Stimulated activated naive B cell treated with anti-CD40 and anti-IgM and Interleukin-4, amounts not matched to agents 10 μg/mL and 1 μg/mL and 100 μg/mL, for 72 hours (primary cell): Measurements from ENCODE around the gene MYCBP.
A peak's percentile ranks its signal among the peaks of the same experiment; 100 is the strongest.
"Not testable (repeated sequence)": the region's sequence is repeated elsewhere in the genome, so short reads cannot be mapped to it uniquely, and the experiment has no call there.

Source experiments
- ATAC-seq, 2 donors: fragments of 150-1000 bp; cut with Tn5 transposase; replicated peaks; 2 replicates each; pipeline ENCODE4 v1.10.0; 2021; ENCODE audit warnings: moderate library complexity in 1 of 2
- DNase-seq: peaks from one replicate; pipeline ENCODE4 v3.0.0; 2021
- H3K27ac Mint-ChIP-seq: one replicate; pipeline ENCODE4 v1.8.0; 2022; ENCODE audit warnings: mild to moderate bottlenecking, mixed read lengths
- H3K27me3 Mint-ChIP-seq, 2 donors: one replicate each; pipeline ENCODE4 v1.8.0; 2022; ENCODE audit warnings: mixed read lengths in 2 of 2
- H3K36me3 Mint-ChIP-seq, 2 donors: one replicate each; pipeline ENCODE4 v1.8.0; 2022; ENCODE audit warnings: mixed read lengths in 2 of 2, mild to moderate bottlenecking in 1 of 2
- H3K4me1 Mint-ChIP-seq, 2 donors: one replicate each; pipeline ENCODE4 v1.8.0; 2022; ENCODE audit warnings: mixed read lengths in 2 of 2, mild to moderate bottlenecking in 1 of 2
- H3K4me3 Mint-ChIP-seq, 2 donors: one replicate each; pipeline ENCODE4 v1.8.0; 2022; ENCODE audit warnings: mild to moderate bottlenecking in 2 of 2, mixed read lengths in 2 of 2, moderate library complexity in 1 of 2
- H3K9me3 Mint-ChIP-seq, 2 donors: one replicate each; pipeline ENCODE4 v1.8.0; 2022; ENCODE audit warnings: mixed read lengths in 2 of 2, mild to moderate bottlenecking in 1 of 2

The MYCBP gene

DNA sequence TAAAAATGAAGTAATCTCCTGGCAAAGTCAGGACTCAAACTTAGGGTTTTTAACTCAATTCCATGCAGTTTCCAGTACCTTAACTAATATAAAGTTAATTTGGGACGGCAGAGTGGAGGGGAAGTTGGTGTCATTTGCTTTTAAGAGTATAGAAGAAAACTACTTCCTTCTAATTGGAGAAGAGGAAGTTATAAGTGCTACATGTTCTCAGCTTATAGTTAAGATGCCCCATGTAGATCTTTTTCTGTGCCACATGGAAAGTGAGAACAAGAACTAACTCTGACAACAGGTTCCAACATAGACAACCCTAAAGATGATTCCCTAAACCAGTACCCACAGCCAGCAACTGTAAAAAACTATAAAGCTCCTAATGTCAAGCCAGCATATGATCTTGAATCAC is 25.1 kb downstream of the MYCBP start:
- Mint-ChIP-seq H3K27ac (peak overlapping the region; percentile 91), H3K4me3 (peak overlapping the region; percentile 49 to 67), H3K36me3 (peaks cover 49 to 65% of the 10 kb centered on the region in 2 donors), H3K27me3 (no peaks in the 10 kb centered on the region), H3K9me3 (no peaks in the 10 kb centered on the region), H3K4me1 (peaks cover 15 to 36% of the 10 kb centered on the region in 2 donors)
- DNase-seq (no peak), ATAC-seq (peak; percentile 78 to 87)

DNA sequence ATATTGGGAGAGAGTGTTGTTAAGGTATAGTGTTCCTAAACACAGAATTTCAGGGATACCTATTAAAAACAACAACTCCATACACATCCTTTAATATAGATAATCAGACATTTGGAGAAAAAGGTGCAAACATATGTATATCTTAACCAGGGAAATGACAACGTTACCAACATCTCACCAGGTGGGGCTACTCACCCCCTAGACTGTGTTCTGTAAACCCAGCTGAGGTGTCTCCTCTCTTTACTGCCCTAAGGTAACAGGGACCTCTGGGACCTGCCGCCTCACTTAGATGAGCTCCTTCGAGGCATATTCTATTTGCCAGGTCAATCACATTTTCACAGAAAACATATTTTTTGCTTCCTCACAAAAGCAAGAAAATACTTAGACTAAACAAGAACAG is 26.9 kb downstream of the MYCBP start:
- Mint-ChIP-seq H3K4me3 (no peak overlapping the region), H3K4me1 (peaks cover 8 to 20% of the 10 kb centered on the region in 2 donors), H3K27me3 (no peaks in the 10 kb centered on the region), H3K9me3 (no peaks in the 10 kb centered on the region), H3K27ac (no peak overlapping the region), H3K36me3 (peaks cover 45 to 59% of the 10 kb centered on the region in 2 donors)
- DNase-seq = no peak
- no peak for ATAC-seq

DNA sequence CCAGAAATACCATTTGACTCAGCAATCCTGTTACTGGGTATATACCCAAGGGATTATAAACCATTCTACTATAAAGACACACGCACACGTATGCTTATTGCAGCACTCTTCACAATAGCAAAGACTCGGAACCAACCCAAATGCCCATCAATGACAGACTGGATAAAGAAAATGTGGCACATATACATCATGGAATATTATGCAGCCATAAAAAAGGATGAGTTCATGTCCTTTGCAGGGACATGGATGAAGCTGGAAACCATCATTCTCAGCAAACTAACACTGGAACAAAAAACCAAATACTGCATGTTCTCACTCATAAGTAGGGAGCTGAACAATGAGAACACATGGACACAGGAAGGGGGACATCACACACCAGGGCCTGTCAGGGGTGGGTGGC is 28.1 kb downstream of the MYCBP start:
- H3K27me3 Mint-ChIP-seq, H3K9me3 Mint-ChIP-seq, H3K4me3 Mint-ChIP-seq, H3K27ac Mint-ChIP-seq, DNase-seq, ATAC-seq: not testable (repeated sequence)
- Mint-ChIP-seq H3K4me1 (peaks cover 11 to 23% of the 10 kb centered on the region in 2 donors), H3K36me3 (peaks cover 45 to 57% of the 10 kb centered on the region in 2 donors)

DNA sequence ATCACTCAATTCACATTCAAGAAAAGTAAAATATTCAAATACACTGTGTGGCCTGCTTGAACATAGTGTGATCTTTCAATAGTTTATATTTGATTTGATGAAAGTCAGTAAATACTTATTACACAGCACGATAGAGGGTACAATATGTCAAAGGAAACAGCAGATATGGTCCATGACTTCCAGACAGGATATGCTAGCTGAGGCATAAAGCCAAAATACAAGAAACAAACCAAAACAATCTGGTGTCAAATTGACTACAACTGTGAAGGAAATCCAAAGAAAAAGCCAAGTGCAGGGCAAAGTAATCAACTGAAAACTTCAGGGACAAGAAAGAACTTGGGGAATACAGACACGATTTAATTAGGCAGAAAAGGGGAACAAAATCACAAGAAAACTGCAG is 32.9 kb downstream of the MYCBP start:
- no peak for ATAC-seq
- Mint-ChIP-seq H3K36me3 (peaks cover 35 to 52% of the 10 kb centered on the region in 2 donors), H3K27ac (peak overlapping the region; percentile 15), H3K27me3 (no peaks in the 10 kb centered on the region), H3K9me3 (no peaks in the 10 kb centered on the region), H3K4me3 (no peak overlapping the region), H3K4me1 (peaks cover 8 to 11% of the 10 kb centered on the region in 2 donors)
- DNase-seq = no peak

DNA sequence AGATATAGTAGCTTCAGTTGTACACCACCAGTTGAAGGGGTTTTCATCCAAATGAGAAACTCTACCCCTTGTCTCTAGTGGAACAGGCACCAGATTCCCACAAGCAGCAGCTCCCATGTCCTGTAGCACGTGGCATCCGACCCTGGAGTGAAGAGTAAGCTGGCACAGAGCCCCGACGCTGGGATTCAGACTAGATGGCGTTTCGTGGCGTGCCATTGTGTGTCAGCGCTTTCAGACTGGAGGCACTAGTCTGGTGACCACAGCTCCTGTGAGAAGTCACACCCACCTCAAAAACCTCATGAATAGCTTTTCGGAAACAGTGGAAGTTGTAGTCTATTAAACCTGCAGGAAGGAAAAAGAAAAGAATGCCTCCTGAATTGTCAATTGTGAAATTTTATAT is 33.8 kb downstream of the MYCBP start:
- DNase-seq = no peak
- H3K36me3 Mint-ChIP-seq = peaks cover 26 to 43% of the 10 kb centered on the region in 2 donors
- no peak for ATAC-seq
- H3K27me3 Mint-ChIP-seq = no peaks in the 10 kb centered on the region
- no peak overlapping the region for H3K27ac Mint-ChIP-seq
- H3K9me3 Mint-ChIP-seq = no peaks in the 10 kb centered on the region
- H3K4me1 Mint-ChIP-seq = peaks cover 8 to 11% of the 10 kb centered on the region in 2 donors
- H3K4me3 Mint-ChIP-seq = no peak overlapping the region

DNA sequence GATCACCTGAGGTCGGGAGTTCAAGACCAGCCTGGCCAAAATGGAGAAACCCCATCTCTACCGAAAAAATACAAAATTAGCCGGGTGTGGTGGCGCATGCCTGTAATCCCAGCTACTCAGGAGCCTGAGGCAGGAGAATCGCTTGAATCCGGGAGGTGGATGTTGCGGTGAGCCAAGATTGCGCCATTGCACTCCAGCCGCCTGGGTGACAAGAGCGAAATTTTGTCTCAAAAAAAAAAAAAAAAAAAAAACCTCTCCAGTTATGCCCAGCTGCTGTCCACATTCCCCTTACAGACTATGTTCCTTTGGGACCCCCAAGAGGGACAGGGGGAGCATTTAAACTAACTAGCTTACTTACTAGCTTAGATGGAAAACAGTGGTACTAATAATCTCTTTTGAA is 36.8 kb downstream of the MYCBP start:
- not testable (repeated sequence) for H3K4me3 Mint-ChIP-seq, ATAC-seq, H3K27me3 Mint-ChIP-seq, DNase-seq, H3K27ac Mint-ChIP-seq, H3K9me3 Mint-ChIP-seq, H3K4me1 Mint-ChIP-seq
- peaks cover 11 to 23% of the 10 kb centered on the region in 2 donors for H3K36me3 Mint-ChIP-seq

DNA sequence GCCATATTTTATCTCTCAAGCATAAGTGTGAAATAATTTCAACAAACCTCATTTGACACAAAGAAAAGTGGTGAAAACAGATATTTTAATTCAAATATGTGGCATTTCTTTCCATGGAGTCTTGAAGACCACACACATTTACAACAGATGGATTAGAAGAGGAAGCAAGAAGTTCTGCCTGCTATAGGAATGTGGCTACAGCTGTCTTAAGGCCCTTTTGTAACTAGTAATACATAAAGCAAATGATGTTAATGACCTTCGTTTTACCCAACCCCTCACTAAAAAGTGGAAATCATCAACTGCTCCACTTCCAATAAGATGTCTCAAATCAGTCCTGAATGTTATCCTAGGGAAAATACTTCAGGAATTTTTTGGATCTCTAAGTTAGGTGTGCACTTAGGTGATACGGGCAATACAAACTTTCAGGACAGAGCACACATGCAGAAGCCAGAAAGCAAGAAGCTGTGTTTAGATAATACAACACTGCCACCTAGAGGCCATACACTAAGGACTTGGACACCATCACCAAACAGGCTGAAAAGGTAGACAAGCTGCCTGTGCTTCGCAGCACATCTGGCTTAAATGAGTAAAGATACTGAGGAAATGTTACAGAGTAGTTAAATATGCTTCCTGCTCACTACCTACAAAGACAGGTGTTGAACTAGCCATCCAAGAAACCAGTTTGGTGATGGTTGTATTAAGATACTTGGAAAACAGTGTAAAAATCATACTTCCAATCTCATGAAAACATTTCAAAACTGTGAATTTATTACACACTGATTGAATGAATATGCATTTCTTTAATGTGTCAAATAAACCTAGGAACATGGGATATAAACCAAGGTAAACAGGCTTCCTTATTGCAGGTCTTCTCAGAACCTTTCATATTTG is 38.0 kb downstream of the MYCBP start:
- peak; percentile 40 for DNase-seq
- Mint-ChIP-seq H3K9me3 (no peaks in the 10 kb centered on the region), H3K27ac (no peak overlapping the region), H3K4me1 (peaks cover 0 to under 1% of the 10 kb centered on the region in 2 donors), H3K4me3 (no peak overlapping the region), H3K36me3 (peaks cover 9 to 18% of the 10 kb centered on the region in 2 donors), H3K27me3 (peaks cover 6 to 16% of the 10 kb centered on the region in 2 donors)
- ATAC-seq = peak; percentile 90 to 97

DNA sequence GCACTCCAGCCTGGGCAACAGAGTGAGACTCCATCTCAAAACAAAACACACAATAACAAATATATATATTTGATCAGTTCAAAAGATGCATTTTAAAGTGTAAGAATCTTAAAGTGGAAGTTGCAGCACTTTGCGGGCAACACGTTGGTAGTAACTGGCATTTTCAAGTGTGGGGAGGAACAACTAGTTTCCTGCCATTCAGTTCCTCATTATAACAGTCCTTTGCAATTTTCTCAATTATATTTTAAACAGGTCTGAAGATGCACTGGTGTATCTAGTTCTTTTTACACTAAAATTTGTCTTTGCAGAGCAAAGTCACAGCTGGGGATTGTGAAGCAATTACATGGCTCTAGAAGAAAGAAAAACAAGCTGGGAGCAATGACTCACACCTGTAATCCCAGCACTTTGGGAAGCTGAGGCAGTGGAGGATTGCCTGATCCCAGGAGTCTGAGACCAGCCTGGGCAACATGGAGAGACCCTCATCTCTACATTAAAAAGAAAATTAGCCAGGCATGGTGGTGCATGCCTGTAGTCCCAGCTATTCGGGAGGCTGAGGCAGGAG is 38.8 kb downstream of the MYCBP start:
- H3K27me3 Mint-ChIP-seq = peaks cover 14 to 22% of the 10 kb centered on the region in 2 donors
- no peak for DNase-seq
- H3K27ac Mint-ChIP-seq = no peak overlapping the region
- ATAC-seq = no peak
- no peaks in the 10 kb centered on the region for H3K4me1 Mint-ChIP-seq
- no peaks in the 10 kb centered on the region for H3K9me3 Mint-ChIP-seq
- no peak overlapping the region for H3K4me3 Mint-ChIP-seq
- peaks cover 6 to 15% of the 10 kb centered on the region in 2 donors for H3K36me3 Mint-ChIP-seq

DNA sequence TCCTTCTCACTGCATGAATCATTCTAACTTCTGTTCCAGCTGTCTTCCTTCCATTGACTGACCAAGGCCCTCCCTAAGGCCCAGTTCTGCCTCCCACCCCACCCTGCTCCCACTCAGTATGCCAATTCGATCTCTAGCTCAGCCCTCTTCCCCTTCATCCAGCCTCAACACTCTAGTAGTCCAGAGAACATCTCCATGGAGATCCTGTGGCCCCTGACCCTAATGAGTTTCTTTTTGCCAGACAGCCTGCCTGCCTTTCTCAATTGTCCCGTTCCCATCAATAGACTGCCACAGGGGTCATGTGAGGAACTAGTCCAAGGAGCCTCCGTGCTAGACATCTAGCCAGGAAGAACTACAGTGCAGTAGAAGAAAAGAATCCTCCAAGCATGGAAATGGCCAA is 40.0 kb downstream of the MYCBP start:
- H3K27me3 Mint-ChIP-seq = peaks cover 19 to 27% of the 10 kb centered on the region in 2 donors

DNA sequence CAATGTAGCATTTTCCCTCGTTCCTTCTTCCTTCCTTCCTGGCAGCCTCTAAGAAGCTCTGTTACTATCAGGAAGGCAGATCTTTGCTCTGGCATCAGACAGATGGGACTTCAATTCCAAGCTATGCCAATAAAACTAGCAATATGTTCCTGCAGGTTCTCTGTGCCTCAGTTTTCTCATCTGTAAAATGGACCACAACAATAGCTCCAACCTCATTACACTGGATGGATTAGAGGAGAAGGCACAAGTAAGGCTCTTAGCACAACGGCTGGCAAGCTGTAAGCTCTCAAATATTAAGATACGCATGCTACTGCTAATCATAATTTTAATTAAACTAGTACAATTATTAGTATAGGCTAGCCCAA is 40.8 kb downstream of the MYCBP start:
- H3K4me3 Mint-ChIP-seq = no peak overlapping the region
- H3K27me3 Mint-ChIP-seq = peaks cover 19 to 27% of the 10 kb centered on the region in 2 donors
- H3K36me3 Mint-ChIP-seq = peaks cover 0 to 1% of the 10 kb centered on the region in 2 donors
- no peak overlapping the region for H3K27ac Mint-ChIP-seq
- H3K4me1 Mint-ChIP-seq = no peaks in the 10 kb centered on the region
- ATAC-seq = no peak
- DNase-seq = no peak
- H3K9me3 Mint-ChIP-seq = no peaks in the 10 kb centered on the region

More for the DNA sequence above, 40.0 kb downstream of the MYCBP start:
- no peaks in the 10 kb centered on the region for H3K9me3 Mint-ChIP-seq
- ATAC-seq (no peak), DNase-seq (no peak)
- peaks cover 2 to 8% of the 10 kb centered on the region in 2 donors for H3K36me3 Mint-ChIP-seq
- H3K27ac Mint-ChIP-seq = no peak overlapping the region
- no peak overlapping the region for H3K4me3 Mint-ChIP-seq
- no peaks in the 10 kb centered on the region for H3K4me1 Mint-ChIP-seq

DNA sequence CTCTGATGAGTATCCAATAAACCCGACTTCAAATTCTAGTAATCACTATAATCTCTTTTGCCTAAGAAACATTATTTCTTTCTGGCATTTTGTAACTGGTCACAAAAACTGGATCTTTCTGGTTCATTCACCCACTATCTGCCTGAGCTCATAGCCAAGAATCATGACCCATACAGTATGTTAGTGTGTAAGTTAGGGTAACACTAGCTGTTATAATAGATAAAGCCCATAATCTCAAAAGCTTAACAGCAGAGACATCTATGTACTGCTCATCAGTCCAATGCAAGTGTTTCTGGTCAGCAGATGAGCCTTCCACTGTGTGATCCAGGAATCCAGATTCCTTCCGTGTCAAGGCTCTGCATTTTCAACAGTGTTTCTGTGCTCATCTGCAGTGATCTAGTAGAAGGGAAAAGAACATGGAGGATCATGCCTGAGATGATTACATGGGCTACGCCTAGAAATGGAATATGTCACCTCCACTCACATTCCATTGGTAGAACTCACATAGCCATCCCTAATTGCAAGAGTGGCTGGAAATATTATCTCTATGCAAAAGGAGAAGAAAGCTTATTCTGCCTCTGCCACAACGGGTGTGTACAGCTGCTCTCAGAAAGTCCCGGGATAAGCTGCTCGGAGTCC is 41.3 kb downstream of the MYCBP start:
- Mint-ChIP-seq H3K36me3 (no peaks in the 10 kb centered on the region), H3K4me1 (no peaks in the 10 kb centered on the region), H3K9me3 (no peaks in the 10 kb centered on the region), H3K4me3 (no peak overlapping the region), H3K27ac (no peak overlapping the region), H3K27me3 (peaks cover 19 to 27% of the 10 kb centered on the region in 2 donors)
- no peak for DNase-seq
- ATAC-seq = no peak

DNA sequence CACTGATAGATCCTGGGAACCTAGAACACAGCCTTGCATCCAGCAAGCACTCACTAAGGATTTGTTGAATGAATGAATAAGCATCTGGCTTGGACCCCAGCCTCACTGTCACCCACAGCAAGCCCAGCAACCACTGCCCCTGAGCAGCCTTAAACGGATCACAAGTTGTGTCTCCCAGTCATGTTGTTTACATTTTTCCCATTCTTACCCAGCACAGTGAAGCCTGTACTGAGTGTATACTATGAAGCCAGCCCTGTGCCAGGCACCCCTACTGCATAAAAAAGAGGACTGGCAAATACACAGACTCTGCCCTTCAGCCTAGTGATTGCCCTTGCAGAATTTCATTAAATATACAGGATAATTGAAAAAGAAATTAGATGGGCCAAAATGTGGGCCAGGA is 43.8 kb downstream of the MYCBP start:
- no peak overlapping the region for H3K4me3 Mint-ChIP-seq
- no peak for DNase-seq
- ATAC-seq = no peak
- H3K36me3 Mint-ChIP-seq = no peaks in the 10 kb centered on the region
- H3K27ac Mint-ChIP-seq = no peak overlapping the region
- H3K9me3 Mint-ChIP-seq = no peaks in the 10 kb centered on the region
- peaks cover 33 to 42% of the 10 kb centered on the region in 2 donors for H3K27me3 Mint-ChIP-seq
- peaks cover 0 to 4% of the 10 kb centered on the region in 2 donors for H3K4me1 Mint-ChIP-seq

DNA sequence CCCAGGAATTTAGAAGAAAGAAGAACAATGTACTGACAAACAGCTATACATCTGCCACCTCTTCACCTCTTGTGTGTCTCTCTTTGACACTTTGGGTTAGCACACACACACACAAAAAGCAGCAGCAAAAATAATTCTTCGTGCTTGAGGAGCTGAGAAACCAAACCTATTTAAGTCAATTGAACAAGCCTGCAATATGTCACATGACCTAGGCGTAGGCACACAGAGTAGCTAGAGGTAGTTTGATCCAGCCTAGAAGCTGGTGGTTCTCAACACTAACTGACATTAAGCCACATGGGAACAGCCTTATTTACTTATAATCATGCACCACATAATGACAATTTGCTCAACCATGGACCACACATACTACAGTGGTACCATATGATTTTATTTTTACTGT is 45.8 kb downstream of the MYCBP start:
- no peak overlapping the region for H3K4me3 Mint-ChIP-seq
- peaks cover 40 to 48% of the 10 kb centered on the region in 2 donors for H3K27me3 Mint-ChIP-seq
- DNase-seq (no peak), ATAC-seq (no peak)
- H3K36me3 Mint-ChIP-seq = no peaks in the 10 kb centered on the region
- peaks cover 0 to 4% of the 10 kb centered on the region in 2 donors for H3K4me1 Mint-ChIP-seq
- H3K27ac Mint-ChIP-seq = no peak overlapping the region
- no peaks in the 10 kb centered on the region for H3K9me3 Mint-ChIP-seq

DNA sequence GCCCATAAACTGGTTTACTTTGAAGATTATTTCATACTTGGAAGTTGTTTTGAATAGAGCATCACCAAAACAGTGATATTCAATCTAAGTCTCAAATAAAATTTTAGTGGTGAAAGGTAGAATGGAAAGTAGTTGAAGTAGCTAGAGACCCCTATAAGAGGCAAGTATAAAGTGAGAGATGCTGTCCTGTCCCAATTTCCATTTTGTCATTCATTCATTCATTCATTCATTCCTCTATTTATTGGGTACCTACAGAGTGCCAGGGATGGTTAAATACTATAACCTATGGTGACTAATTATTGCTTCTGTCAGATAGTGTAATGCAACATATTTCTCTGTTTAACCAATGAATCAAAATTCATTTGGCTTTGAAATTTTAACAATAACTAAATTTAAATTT is 46.3 kb downstream of the MYCBP start:
- H3K36me3 Mint-ChIP-seq = no peaks in the 10 kb centered on the region
- H3K9me3 Mint-ChIP-seq = no peaks in the 10 kb centered on the region
- H3K4me3 Mint-ChIP-seq = no peak overlapping the region
- ATAC-seq (no peak), DNase-seq (no peak)
- H3K4me1 Mint-ChIP-seq = peaks cover 0 to 4% of the 10 kb centered on the region in 2 donors
- H3K27ac Mint-ChIP-seq = no peak overlapping the region
- H3K27me3 Mint-ChIP-seq = peaks cover 45 to 52% of the 10 kb centered on the region in 2 donors
